Tibial artery (tissue), 4 donors: ENCODE results near the gene SPC24.

Source experiments
- DNase-seq, 2 donors: peaks; one replicate each; pipeline ENCODE4 v3.0.0-alpha.2; 2019
- H3K27ac ChIP-seq, 2 donors: fragments of 200-600 bp; sonication (generic) in 1 of 2; 1 replicate in 1 of 2; 2 replicates in 1 of 2; pipeline ENCODE4 v1.5.1; 2018 to 2019; ENCODE audit warnings: mild to moderate bottlenecking in 1 of 2
- H3K27me3 ChIP-seq, 2 donors: fragments of 200-600 bp; sonication (generic) in 1 of 2; one replicate each; pipeline versions ENCODE4 v1.5.1 to v1.6.0; 2016 to 2019
- H3K36me3 ChIP-seq, 3 donors: fragments of 200-600 bp; sonication (generic) in 2 of 3; one replicate each; pipeline ENCODE4 v1.5.1; 2016 to 2019; ENCODE audit warnings: mild to moderate bottlenecking in 2 of 3
- H3K4me1 ChIP-seq, 4 donors: fragments of 200-600 bp; sonication (generic) in 2 of 4; 1 replicate in 3 of 4; 2 replicates in 1 of 4; pipeline ENCODE4 v1.5.1; 2016 to 2019
- H3K4me3 ChIP-seq, 2 donors: fragments of 200-600 bp; sonication (generic) in 1 of 2; 1 replicate in 1 of 2; 2 replicates in 1 of 2; pipeline ENCODE4 v1.5.1; 2018 to 2019; ENCODE audit warnings: mild to moderate bottlenecking in 2 of 2
- H3K9me3 ChIP-seq, 3 donors: fragments of 200-600 bp; sonication (generic) in 1 of 3; one replicate each; pipeline ENCODE4 v1.5.1; 2016 to 2019
- intact Hi-C: fragments of 100-400 bp; cut with DNase I; formaldehyde crosslinking; loops from one replicate; pipeline ENCODE4 v1.15.0; 2023; ENCODE audit warnings: low total_unique reads
- TF ChIP-seq, protein P1 (sequence below), 2 experiments: fragments of 200-600 bp in 1 of 2; fragments of 450-650 bp in 1 of 2; IDR thresholded peaks; one replicate each; pipeline ENCODE4 v1.5.1; 2017 to 2019; ENCODE audit warnings: antibody characterized with exemption in 2 of 2, mild to moderate bottlenecking in 1 of 2, moderate library complexity in 1 of 2

Gene SPC24, protein sequence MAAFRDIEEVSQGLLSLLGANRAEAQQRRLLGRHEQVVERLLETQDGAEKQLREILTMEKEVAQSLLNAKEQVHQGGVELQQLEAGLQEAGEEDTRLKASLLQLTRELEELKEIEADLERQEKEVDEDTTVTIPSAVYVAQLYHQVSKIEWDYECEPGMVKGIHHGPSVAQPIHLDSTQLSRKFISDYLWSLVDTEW

DNA sequence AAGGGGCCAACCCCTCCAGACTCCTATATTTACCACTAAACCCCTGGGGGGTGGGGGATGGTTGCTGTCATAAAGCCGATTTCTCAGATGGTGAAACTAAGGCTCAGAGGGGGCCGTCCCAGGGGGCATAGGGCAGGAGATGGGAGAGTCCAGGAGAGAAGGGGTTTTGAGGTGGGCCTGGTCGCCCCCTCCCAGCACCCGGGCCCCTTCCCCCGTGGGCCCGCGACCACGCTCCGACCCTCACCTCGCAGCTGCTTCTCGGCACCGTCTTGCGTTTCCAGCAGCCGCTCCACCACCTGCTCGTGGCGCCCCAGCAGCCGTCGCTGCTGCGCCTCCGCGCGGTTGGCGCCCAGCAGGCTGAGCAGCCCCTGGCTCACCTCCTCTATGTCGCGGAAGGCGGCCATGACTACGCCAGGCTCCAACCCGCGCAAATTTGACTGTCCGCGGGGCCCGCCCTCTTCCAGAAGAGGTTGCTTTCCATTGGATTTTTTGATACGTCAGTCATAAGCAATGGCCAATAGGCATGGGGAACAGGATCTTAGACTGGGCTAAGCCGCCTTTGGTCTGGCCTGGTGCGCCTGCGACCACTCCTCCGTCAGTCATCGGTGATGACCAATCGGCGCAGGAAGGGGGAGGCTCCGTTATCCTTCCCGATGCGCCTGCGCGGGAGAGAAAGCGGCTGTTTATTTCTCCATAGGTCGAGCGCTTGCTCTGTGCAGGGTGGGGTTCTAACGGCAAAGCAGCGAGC, at the start of gene SPC24:
Gene SPC24, minus strand, starts transcription at position 410 of the 748 bp plus-strand sequence. Its CDS starts 6 bp downstream, at position 404.
- H3K4me3 ChIP-seq: peak within 1 kb of the TSS; percentile 46 to 61
- intact Hi-C loops: no loop called here

DNA sequence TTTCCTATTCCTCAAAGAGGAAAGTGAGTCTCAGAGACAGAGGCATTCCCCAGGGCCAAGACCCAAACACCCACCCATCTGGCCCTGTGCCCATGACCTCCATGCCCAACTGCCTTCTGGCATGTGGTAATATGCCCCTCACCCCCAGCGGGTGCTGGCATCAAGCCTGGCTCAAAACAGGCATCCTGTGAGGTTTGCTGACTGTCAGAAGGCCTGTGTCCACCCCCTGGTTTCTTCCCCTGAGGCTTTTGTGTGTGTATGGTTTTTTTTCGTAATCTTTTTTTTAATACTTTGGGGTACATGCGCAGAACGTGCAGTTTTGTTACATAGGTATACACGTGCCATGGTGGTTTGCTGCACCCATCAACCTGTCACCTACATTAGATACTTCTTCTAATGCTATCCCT, 49.4 kb upstream of the SPC24 start:
- Histone ChIP-seq H3K4me3 (no peak overlapping the region), H3K4me1 (peaks cover 0 to 41% (median 28%) of the 10 kb centered on the region in 4 donors), H3K27me3 (no peaks in the 10 kb centered on the region), H3K36me3 (peaks cover 0 to 37% (median 10%) of the 10 kb centered on the region in 3 donors), H3K9me3 (no peaks in the 10 kb centered on the region), H3K27ac (peak overlapping the region; percentile 94 to 98)
- peak; percentile 68 to 87 for DNase-seq
- TF ChIP-seq, protein P1, sequence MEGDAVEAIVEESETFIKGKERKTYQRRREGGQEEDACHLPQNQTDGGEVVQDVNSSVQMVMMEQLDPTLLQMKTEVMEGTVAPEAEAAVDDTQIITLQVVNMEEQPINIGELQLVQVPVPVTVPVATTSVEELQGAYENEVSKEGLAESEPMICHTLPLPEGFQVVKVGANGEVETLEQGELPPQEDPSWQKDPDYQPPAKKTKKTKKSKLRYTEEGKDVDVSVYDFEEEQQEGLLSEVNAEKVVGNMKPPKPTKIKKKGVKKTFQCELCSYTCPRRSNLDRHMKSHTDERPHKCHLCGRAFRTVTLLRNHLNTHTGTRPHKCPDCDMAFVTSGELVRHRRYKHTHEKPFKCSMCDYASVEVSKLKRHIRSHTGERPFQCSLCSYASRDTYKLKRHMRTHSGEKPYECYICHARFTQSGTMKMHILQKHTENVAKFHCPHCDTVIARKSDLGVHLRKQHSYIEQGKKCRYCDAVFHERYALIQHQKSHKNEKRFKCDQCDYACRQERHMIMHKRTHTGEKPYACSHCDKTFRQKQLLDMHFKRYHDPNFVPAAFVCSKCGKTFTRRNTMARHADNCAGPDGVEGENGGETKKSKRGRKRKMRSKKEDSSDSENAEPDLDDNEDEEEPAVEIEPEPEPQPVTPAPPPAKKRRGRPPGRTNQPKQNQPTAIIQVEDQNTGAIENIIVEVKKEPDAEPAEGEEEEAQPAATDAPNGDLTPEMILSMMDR (IDR thresholded peaks at IDR 0.05): no peak
- intact Hi-C loops: loop anchor here (2.0 to 5.0 kb wide), 2 partner anchors 68 to 118 kb away; partner anchors contain the start of gene LDLR

More for the DNA sequence above, at the start of gene SPC24:
- Histone ChIP-seq H3K36me3 (no peaks in the 10 kb centered on the region), H3K27me3 (no peaks in the 10 kb centered on the region), H3K4me1 (peaks cover 0 to 81% (median 62%) of the 10 kb centered on the region in 4 donors), H3K27ac (peak within 1 kb of the TSS; percentile 65 to 74), H3K9me3 (peaks cover 0 to under 1% (median 0%) of the 10 kb centered on the region in 3 donors)
- TF ChIP-seq, protein P1 (IDR thresholded peaks at IDR 0.05): no peak
- peak; percentile 93 to 96 for DNase-seq

DNA sequence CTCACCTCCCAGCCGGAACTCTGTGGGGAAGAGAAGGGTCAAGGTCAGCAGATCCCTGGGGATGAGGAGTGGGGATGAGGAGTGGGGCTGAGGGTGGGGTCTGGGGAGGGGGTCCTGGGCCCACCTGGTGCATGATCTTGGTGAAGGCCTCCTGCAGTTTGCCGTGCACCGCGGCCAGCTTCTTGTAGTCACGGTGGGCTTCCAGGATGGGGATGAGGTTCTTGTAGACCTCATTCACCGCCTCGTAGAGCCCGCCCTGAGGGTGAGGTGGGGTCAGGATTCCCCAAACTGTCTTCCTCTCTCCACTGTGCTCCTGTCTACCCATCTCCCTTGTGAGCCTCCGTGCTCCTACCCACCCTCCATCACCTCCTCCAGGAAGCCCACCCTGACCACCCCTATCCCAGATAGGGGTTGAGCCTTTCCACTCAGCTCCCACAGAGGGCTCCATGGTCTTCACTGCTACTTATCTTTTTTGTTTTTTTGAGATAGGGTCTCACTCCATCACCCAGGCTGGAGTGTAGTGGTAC, 48.6 kb upstream of the SPC24 start:
- Histone ChIP-seq H3K9me3 (no peaks in the 10 kb centered on the region), H3K27me3 (no peaks in the 10 kb centered on the region), H3K36me3 (peaks cover 0 to 34% (median 10%) of the 10 kb centered on the region in 3 donors), H3K4me3 (peak overlapping the region; percentile 18 to 30), H3K4me1 (peaks cover 0 to 49% (median 33%) of the 10 kb centered on the region in 4 donors), H3K27ac (peak overlapping the region; percentile 94 to 98)
- TF ChIP-seq, protein P1 (IDR thresholded peaks at IDR 0.05): no peak
- intact Hi-C loops: loop anchor here (2.0 to 5.0 kb wide), 2 partner anchors 67 to 117 kb away; partner anchors contain the start of gene LDLR
- DNase-seq: no peak

DNA sequence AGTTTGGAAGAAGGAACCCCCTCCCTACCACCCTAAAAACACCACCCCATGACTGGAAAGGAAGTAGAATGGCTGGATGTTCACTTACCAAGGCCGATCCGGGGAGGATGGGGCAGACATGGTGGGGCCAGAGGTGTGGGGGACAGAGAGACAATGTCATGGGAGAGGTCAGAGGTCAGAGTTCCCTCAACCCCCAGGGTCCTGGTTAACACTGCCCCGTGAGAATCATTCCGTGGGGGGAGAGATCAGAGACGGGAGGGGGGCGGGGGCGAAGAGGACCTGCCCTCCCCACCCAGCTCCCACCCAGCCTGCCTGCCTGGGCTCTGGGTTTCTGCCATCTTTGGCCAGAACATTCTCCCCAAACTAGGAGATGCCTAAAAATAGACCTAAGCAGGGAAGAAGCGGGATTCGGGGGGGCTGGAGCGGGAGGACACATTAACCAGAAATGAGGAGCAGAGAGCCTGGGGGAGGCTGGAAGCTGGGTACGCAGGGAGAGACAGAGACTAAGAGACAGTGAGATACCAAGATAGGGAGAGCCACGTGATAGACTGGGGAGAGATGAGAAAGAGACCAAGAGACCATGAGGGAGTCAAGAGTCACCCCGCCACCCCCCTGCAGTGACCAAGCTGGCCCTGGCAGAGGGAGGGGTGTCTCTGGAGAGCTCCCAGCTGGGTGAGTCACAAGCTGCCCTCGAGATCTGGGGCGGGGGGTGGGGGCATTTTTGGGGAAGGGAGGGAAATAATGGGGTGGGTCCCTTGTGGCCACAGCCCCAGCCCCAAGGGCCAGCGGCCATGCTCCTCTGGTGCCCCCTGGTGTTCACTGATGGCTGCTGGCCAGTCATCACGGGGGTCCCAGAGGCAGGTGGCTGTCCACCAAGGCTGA, 47.9 kb upstream of the SPC24 start:
- Histone ChIP-seq H3K4me3 (peak overlapping the region; percentile 18 to 30), H3K27me3 (no peaks in the 10 kb centered on the region), H3K27ac (peak overlapping the region; percentile 94 to 98), H3K36me3 (peaks cover 0 to 27% (median 10%) of the 10 kb centered on the region in 3 donors), H3K4me1 (peaks cover 0 to 56% (median 39%) of the 10 kb centered on the region in 4 donors), H3K9me3 (no peaks in the 10 kb centered on the region)
- intact Hi-C loops: loop anchor here (2.0 to 5.0 kb wide), 2 partner anchors 67 to 116 kb away; partner anchors contain the start of gene LDLR
- TF ChIP-seq, protein P1 (IDR thresholded peaks at IDR 0.05): peak; percentile 89 to 97
- DNase-seq: peak; percentile 87 to 96
